Measurements from ENCODE around the gene LRRIQ3. TPM values are rescaled to one million over a fixed set of nuclear protein-coding genes. Genes with fewer than 3 reads are reported as not detected.

Gene LRRIQ3
- total RNA-seq, 1 donor from 2014 or later, result not detected

DNA sequence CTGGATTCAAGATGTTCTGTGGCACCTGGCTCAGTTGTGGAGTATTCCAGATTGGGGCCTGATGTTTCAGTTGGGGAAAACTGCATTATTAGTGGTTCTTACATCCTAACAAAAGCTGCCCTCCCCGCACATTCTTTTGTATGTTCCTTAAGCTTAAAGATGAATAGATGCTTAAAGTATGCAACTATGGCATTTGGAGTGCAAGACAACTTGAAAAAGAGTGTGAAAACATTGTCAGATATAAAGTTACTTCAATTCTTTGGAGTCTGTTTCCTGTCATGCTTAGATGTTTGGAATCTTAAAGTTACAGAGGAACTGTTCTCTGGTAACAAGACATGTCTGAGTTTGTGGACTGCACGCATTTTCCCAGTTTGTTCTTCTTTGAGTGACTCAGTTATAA, 7.3 kb upstream of the LRRIQ3 start:
- Mint-ChIP-seq H3K27me3 (ENCODE audit: low read depth) (no peaks in the 10 kb centered on the region), H3K27ac (ENCODE audit: unreplicated experiment) (peak overlapping the region; percentile 37), H3K36me3 (ENCODE audit: low read depth) (peaks cover 6% of the 10 kb centered on the region), H3K9me3 (ENCODE audit: low read depth) (no peaks in the 10 kb centered on the region), H3K4me3 (ENCODE audit: unreplicated experiment) (no peak overlapping the region), H3K4me1 (ENCODE audit: low read depth) (peaks cover 12% of the 10 kb centered on the region)
- DNase-seq (ENCODE audit: low spot score), result no peak
- TF ChIP-seq, protein P1, sequence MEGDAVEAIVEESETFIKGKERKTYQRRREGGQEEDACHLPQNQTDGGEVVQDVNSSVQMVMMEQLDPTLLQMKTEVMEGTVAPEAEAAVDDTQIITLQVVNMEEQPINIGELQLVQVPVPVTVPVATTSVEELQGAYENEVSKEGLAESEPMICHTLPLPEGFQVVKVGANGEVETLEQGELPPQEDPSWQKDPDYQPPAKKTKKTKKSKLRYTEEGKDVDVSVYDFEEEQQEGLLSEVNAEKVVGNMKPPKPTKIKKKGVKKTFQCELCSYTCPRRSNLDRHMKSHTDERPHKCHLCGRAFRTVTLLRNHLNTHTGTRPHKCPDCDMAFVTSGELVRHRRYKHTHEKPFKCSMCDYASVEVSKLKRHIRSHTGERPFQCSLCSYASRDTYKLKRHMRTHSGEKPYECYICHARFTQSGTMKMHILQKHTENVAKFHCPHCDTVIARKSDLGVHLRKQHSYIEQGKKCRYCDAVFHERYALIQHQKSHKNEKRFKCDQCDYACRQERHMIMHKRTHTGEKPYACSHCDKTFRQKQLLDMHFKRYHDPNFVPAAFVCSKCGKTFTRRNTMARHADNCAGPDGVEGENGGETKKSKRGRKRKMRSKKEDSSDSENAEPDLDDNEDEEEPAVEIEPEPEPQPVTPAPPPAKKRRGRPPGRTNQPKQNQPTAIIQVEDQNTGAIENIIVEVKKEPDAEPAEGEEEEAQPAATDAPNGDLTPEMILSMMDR (IDR thresholded peaks at IDR 0.05), result no peak

DNA sequence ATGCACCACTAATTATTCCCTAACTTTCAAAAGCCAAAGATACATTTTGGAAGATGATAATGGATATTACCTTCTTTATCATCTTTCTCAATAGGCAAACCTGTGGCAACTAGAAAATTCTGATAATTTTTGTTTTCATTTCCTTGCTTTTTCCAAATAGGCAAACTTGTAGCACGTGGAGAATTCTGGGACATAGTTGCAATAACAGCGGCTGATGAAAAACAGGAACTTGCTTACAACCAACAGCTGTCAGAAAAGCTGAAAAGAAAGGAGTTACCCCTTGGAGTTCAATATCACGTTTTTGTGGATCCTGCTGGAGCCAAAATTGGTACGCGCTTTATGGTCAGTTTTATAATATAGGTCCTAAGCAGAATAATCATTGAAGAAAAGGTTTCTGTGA, 1.5 kb upstream of the LRRIQ3 start:
- H3K9me3 Mint-ChIP-seq (ENCODE audit: low read depth), result no peaks in the 10 kb centered on the region
- TF ChIP-seq, protein P1 (IDR thresholded peaks at IDR 0.05), result no peak
- no peaks in the 10 kb centered on the region for H3K27me3 Mint-ChIP-seq (ENCODE audit: low read depth)
- peak overlapping the region; percentile 90 for H3K4me3 Mint-ChIP-seq (ENCODE audit: unreplicated experiment)
- DNase-seq (ENCODE audit: low spot score), result no peak
- no peak overlapping the region for H3K27ac Mint-ChIP-seq (ENCODE audit: unreplicated experiment)
- H3K4me1 Mint-ChIP-seq (ENCODE audit: low read depth), result peaks cover 17% of the 10 kb centered on the region
- peaks cover 5% of the 10 kb centered on the region for H3K36me3 Mint-ChIP-seq (ENCODE audit: low read depth)

DNA sequence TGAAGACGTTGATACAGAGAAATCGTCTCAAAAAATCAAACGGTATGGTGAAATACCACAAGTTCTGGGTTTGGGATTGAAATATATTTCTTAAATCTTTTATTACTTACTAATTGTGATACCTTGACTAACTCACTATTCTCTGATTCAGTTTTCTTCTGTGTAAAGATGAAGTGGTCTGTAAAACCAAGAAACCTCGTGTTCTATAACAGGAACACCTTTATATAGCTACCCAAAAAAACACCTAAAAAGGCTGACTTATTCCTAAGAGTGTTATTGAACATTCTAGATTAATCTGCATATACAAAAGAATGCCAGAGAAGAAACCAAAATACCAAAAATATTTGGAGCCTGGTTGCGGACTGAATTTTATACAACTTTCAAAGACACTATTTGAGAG, 721 bp downstream of the LRRIQ3 start:
- peak overlapping the region; percentile 96 for H3K27ac Mint-ChIP-seq (ENCODE audit: unreplicated experiment)
- peak overlapping the region; percentile 90 for H3K4me3 Mint-ChIP-seq (ENCODE audit: unreplicated experiment)
- TF ChIP-seq, protein P1 (IDR thresholded peaks at IDR 0.05), result no peak
- peaks cover 3% of the 10 kb centered on the region for H3K36me3 Mint-ChIP-seq (ENCODE audit: low read depth)
- H3K27me3 Mint-ChIP-seq (ENCODE audit: low read depth), result no peaks in the 10 kb centered on the region
- no peak for DNase-seq (ENCODE audit: low spot score)
- H3K4me1 Mint-ChIP-seq (ENCODE audit: low read depth), result peaks cover 17% of the 10 kb centered on the region
- H3K9me3 Mint-ChIP-seq (ENCODE audit: low read depth), result no peaks in the 10 kb centered on the region

DNA sequence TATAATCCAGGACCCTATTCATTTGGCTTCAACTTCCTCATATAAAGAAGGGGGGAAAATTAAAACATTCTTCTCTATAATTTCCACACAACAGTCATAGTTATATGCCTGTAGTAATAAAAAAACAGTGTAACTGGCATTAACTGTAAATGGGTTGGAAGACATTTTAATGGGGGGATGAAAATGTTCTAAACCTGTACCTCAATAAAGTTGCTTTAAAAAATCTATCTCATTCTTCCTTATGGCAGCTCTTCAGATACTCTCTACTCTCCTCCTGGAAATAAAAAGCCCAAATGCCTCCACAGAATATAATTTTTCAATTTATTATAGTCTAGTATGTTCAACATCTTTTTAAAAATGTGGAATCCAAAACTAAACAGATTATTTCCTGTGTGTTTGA, 2.6 kb downstream of the LRRIQ3 start:
- Mint-ChIP-seq H3K36me3 (ENCODE audit: low read depth) (no peaks in the 10 kb centered on the region), H3K27ac (ENCODE audit: unreplicated experiment) (no peak overlapping the region), H3K4me1 (ENCODE audit: low read depth) (peaks cover 17% of the 10 kb centered on the region), H3K27me3 (ENCODE audit: low read depth) (no peaks in the 10 kb centered on the region), H3K4me3 (ENCODE audit: unreplicated experiment) (no peak overlapping the region), H3K9me3 (ENCODE audit: low read depth) (no peaks in the 10 kb centered on the region)
- TF ChIP-seq, protein P1 (IDR thresholded peaks at IDR 0.05), result no peak
- no peak for DNase-seq (ENCODE audit: low spot score)

DNA sequence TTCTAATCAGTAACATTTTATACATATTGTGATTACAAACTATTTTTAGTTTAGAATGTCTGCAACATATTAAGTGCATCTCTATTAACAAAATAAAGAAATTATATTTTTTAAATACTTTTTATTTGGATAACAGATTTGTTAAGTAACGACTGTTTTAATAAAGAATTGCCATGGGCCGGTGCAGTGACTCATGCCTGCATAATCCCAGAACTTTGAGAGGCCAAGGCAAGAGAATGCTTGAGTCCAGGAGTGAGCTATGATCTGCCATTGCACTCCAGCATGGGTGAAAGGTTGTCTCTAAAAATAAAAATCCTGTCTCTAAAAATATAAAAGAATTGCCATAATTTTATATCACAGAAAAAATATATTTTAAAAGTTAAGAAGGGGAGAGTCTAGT, 4.1 kb downstream of the LRRIQ3 start:
- peaks cover 13% of the 10 kb centered on the region for H3K4me1 Mint-ChIP-seq (ENCODE audit: low read depth)
- H3K4me3 Mint-ChIP-seq (ENCODE audit: unreplicated experiment), result no peak overlapping the region
- TF ChIP-seq, protein P1 (IDR thresholded peaks at IDR 0.05), result no peak
- H3K9me3 Mint-ChIP-seq (ENCODE audit: low read depth), result no peaks in the 10 kb centered on the region
- H3K27me3 Mint-ChIP-seq (ENCODE audit: low read depth), result no peaks in the 10 kb centered on the region
- H3K27ac Mint-ChIP-seq (ENCODE audit: unreplicated experiment), result no peak overlapping the region
- H3K36me3 Mint-ChIP-seq (ENCODE audit: low read depth), result no peaks in the 10 kb centered on the region
- no peak for DNase-seq (ENCODE audit: low spot score)

Data from chondrocyte (in vitro differentiated cells).